ENCODE measurements around the gene GNAS-AS1.

The GNAS-AS1 gene

GRCh38 chr20:58787211-58788005 lies 63.3 kb downstream of the GNAS-AS1 start:
- no peak for DNase-seq (ENCODE audit: low read depth in 4 of 4, low spot score in 1 of 4)

GRCh38 chr20:58784321-58785074 lies 66.2 kb downstream of the GNAS-AS1 start:
- no peak for DNase-seq (ENCODE audit: low read depth in 4 of 4, low spot score in 1 of 4)

GRCh38 chr20:58783511-58784011 lies 67.1 kb downstream of the GNAS-AS1 start:
- DNase-seq (ENCODE audit: low read depth in 4 of 4, low spot score in 1 of 4) = no peak

- DNase-seq (ENCODE audit: low read depth in 4 of 4, low spot score in 1 of 4) = no peak
Observed at GRCh38 chr20:58781138-58781537, 69.6 kb downstream of the GNAS-AS1 start.

GRCh38 chr20:58778760-58779159 lies 71.9 kb downstream of the GNAS-AS1 start:
- DNase-seq (ENCODE audit: low read depth in 4 of 4, low spot score in 1 of 4) = no peak

GRCh38 chr20:58777657-58778056 lies 73.0 kb downstream of the GNAS-AS1 start:
- DNase-seq (ENCODE audit: low read depth in 4 of 4, low spot score in 1 of 4) = no peak

- no peak for DNase-seq (ENCODE audit: low read depth in 4 of 4, low spot score in 1 of 4)
Observed at GRCh38 chr20:58776109-58776508, 74.6 kb downstream of the GNAS-AS1 start.

GRCh38 chr20:58775371-58775770 lies 75.3 kb downstream of the GNAS-AS1 start:
- no peak for DNase-seq (ENCODE audit: low read depth in 4 of 4, low spot score in 1 of 4)

GRCh38 chr20:58774667-58775263 lies 75.9 kb downstream of the GNAS-AS1 start:
- no peak for DNase-seq (ENCODE audit: low read depth in 4 of 4, low spot score in 1 of 4)

- no peak for DNase-seq (ENCODE audit: low read depth in 4 of 4, low spot score in 1 of 4)
Observed at GRCh38 chr20:58774214-58774613, 76.5 kb downstream of the GNAS-AS1 start.

GRCh38 chr20:58772786-58773185 lies 77.9 kb downstream of the GNAS-AS1 start:
- DNase-seq (ENCODE audit: low read depth in 4 of 4, low spot score in 1 of 4) = no peak

All from stimulated activated CD4-positive, alpha-beta T cell treated with anti-CD3 and anti-CD28 coated beads, Interleukin-1b, Interleukin-23, amount 100 ng/mL, for 24 hours (primary cell).